ENCODE measurements around the gene TVP23A.

GRCh38 chr16:10838621-10839278, 20.2 kb upstream of the TVP23A start:
- TF ChIP-seq POLR2A (IDR thresholded peaks at IDR 0.05; ENCODE audit: extremely low read depth, insufficient read length) (no peak), CTCF (IDR thresholded peaks at IDR 0.05; ENCODE audit: low read depth, low read length) (no peak), MAX (IDR thresholded peaks at IDR 0.05; ENCODE audit: low read depth, low read length) (no peak), MYC (IDR thresholded peaks at IDR 0.05; ENCODE audit: low read depth, low read length) (no peak)

Data from NB4 (cell line).